PC-9 (cell line): ENCODE measurements around the gene SCARB1. TPM values are rescaled to one million over a fixed set of nuclear protein-coding genes. Genes with fewer than 3 reads are reported as not detected.
"Not testable (repeated sequence)": the region's sequence is repeated elsewhere in the genome, so short reads cannot be mapped to it uniquely, and the experiment has no call there.

ENCODE experiments used
- BruUV-seq: library from RNA; stranded (reverse); fragments of 400-500 nt; replicated peaks from 2 replicates; lab custom pipeline; 2021; lab: Mats Ljungman, UMichigan
- CTCF ChIA-PET: fragments of 300-600 bp; sonication (Branson Sonifier 250); formaldehyde crosslinking; loops from one replicate; lab custom pipeline; 2022; ENCODE audit warnings: antibody characterized with exemption; lab: Charles Lee
- POLR2A ChIA-PET: fragments of 300-600 bp; sonication (Branson Sonifier 250); formaldehyde crosslinking; loops from one replicate; lab custom pipeline; 2022; ENCODE audit warnings: antibody characterized with exemption; ENCODE audit not compliant: unreplicated experiment; lab: Charles Lee
- DNase-seq, 2 experiments: peaks; one replicate each; pipeline versions ENCODE4 v3.0.0 to v3.0.0-alpha.2; 2015 to 2022; ENCODE audit warnings: mixed read lengths in 1 of 2
- H2AFZ ChIP-seq: fragments of 200-600 bp; sonication (generic); 2 replicates; pipeline ENCODE4 v1.8.1; 2017; ENCODE audit warnings: antibody characterized with exemption
- H3F3A ChIP-seq: fragments of 200-600 bp; sonication (generic); 2 replicates; pipeline ENCODE4 v1.8.1; 2017; ENCODE audit warnings: antibody characterized with exemption, mild to moderate bottlenecking, low read depth; ENCODE audit not compliant: insufficient read depth
- H3K27ac ChIP-seq: fragments of 200-600 bp; sonication (generic); 2 replicates; pipeline ENCODE4 v1.6.1; 2016; ENCODE audit warnings: mixed run types
- H3K27me3 ChIP-seq: fragments of 200-600 bp; sonication (generic); 2 replicates; pipeline ENCODE4 v1.6.1; 2016; ENCODE audit warnings: low read depth, mixed run types; ENCODE audit not compliant: insufficient read depth
- H3K36me3 ChIP-seq: fragments of 200-600 bp; sonication (generic); 2 replicates; pipeline ENCODE4 v1.6.1; 2016; ENCODE audit warnings: low read depth, mixed run types
- H3K4me1 ChIP-seq: fragments of 200-600 bp; sonication (generic); replicated peaks from 2 replicates; pipeline ENCODE4 v1.6.1; 2016; ENCODE audit warnings: mixed run types; ENCODE audit not compliant: insufficient read depth
- H3K4me2 ChIP-seq: fragments of 200-600 bp; sonication (generic); 2 replicates; pipeline ENCODE4 v1.6.1; 2017; ENCODE audit warnings: mixed run types
- H3K4me3 ChIP-seq: fragments of 200-600 bp; sonication (generic); 2 replicates; pipeline ENCODE4 v1.6.1; 2016; ENCODE audit warnings: mixed run types
- H3K79me2 ChIP-seq: fragments of 200-600 bp; sonication (generic); 2 replicates; pipeline ENCODE4 v1.6.1; 2017; ENCODE audit warnings: low read depth, mixed run types
- H3K9me2 ChIP-seq: fragments of 200-600 bp; sonication (generic); 2 replicates; pipeline ENCODE4 v1.8.1; 2017; ENCODE audit warnings: mild to moderate bottlenecking; ENCODE audit not compliant: insufficient read depth
- H3K9me3 ChIP-seq: fragments of 200-600 bp; sonication (generic); 2 replicates; pipeline ENCODE4 v1.8.1; 2016; ENCODE audit warnings: low read depth; ENCODE audit not compliant: insufficient read depth
- H4K20me1 ChIP-seq: fragments of 200-600 bp; sonication (generic); 2 replicates; pipeline ENCODE4 v1.8.1; 2017; ENCODE audit not compliant: insufficient read depth
- EZH2 ChIP-seq: fragments of 200-600 bp; sonication (generic); IDR thresholded peaks from 2 replicates; pipeline ENCODE4 v1.8.0; 2017; ENCODE audit warnings: antibody characterized with exemption, low read depth
- intact Hi-C: fragments of 100-400 bp; cut with micrococcal nuclease; formaldehyde crosslinking; loops from one replicate; pipeline ENCODE4 v1.10.0; 2022; ENCODE audit not compliant: unreplicated experiment
- total RNA-seq: library from RNA; stranded (reverse); gene quantifications from 2 replicates; pipeline ENCODE4 v1.2.3, GENCODE V29; 2021
- TF ChIP-seq, protein P1 (sequence below): fragments of 200-600 bp; sonication (generic); conservative IDR thresholded peaks from 2 replicates; pipeline ENCODE4 v1.6.1; 2017; ENCODE audit warnings: mixed run types, antibody characterized with exemption, mild to moderate bottlenecking, moderate library complexity

SCARB1 gene
- total RNA-seq, 1 experiment from 2014 or later = 49.6 TPM

GRCh38 chr12:124883263-124884130 is 19.8 kb upstream of the SCARB1 start:
- no peak for TF ChIP-seq EZH2
- TF ChIP-seq, protein P1, sequence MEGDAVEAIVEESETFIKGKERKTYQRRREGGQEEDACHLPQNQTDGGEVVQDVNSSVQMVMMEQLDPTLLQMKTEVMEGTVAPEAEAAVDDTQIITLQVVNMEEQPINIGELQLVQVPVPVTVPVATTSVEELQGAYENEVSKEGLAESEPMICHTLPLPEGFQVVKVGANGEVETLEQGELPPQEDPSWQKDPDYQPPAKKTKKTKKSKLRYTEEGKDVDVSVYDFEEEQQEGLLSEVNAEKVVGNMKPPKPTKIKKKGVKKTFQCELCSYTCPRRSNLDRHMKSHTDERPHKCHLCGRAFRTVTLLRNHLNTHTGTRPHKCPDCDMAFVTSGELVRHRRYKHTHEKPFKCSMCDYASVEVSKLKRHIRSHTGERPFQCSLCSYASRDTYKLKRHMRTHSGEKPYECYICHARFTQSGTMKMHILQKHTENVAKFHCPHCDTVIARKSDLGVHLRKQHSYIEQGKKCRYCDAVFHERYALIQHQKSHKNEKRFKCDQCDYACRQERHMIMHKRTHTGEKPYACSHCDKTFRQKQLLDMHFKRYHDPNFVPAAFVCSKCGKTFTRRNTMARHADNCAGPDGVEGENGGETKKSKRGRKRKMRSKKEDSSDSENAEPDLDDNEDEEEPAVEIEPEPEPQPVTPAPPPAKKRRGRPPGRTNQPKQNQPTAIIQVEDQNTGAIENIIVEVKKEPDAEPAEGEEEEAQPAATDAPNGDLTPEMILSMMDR = no peak
- DNase-seq = no peak
- intact Hi-C loops = no loop called here
- H3K79me2 ChIP-seq = no peaks in the 10 kb centered on the region
- H3K9me3 ChIP-seq = no peaks in the 10 kb centered on the region
- H3K4me2 ChIP-seq = no peak overlapping the region
- no peak overlapping the region for H2AFZ ChIP-seq
- no peaks in the 10 kb centered on the region for H3K4me1 ChIP-seq
- H3K36me3 ChIP-seq = no peaks in the 10 kb centered on the region
- BruUV-seq = no TSS peak
- H3K27ac ChIP-seq = no peak overlapping the region
- ChIA-PET CTCF (no interaction called here), POLR2A (no interaction called here)
- H3K9me2 ChIP-seq = no peaks in the 10 kb centered on the region
- H3K4me3 ChIP-seq = no peak overlapping the region
- no peaks in the 10 kb centered on the region for H4K20me1 ChIP-seq
- no peaks in the 10 kb centered on the region for H3F3A ChIP-seq
- no peaks in the 10 kb centered on the region for H3K27me3 ChIP-seq

GRCh38 chr12:124881123-124881522 is 17.5 kb upstream of the SCARB1 start:
- peak in 1 of 2 experiments; percentile 11 for DNase-seq
- CTCF ChIA-PET = no interaction called here
- no peaks in the 10 kb centered on the region for H3K36me3 ChIP-seq
- no peak overlapping the region for H3K27ac ChIP-seq
- POLR2A ChIA-PET = no interaction called here
- H3K27me3 ChIP-seq = no peaks in the 10 kb centered on the region
- no peaks in the 10 kb centered on the region for H3K9me3 ChIP-seq
- intact Hi-C loops = no loop called here
- H3K79me2 ChIP-seq = no peaks in the 10 kb centered on the region
- no TSS peak for BruUV-seq
- H3K4me1 ChIP-seq = no peaks in the 10 kb centered on the region
- no peak overlapping the region for H3K4me2 ChIP-seq
- no peaks in the 10 kb centered on the region for H3F3A ChIP-seq
- TF ChIP-seq EZH2 = no peak
- TF ChIP-seq, protein P1 = no peak
- no peak overlapping the region for H2AFZ ChIP-seq
- no peaks in the 10 kb centered on the region for H3K9me2 ChIP-seq
- H3K4me3 ChIP-seq = no peak overlapping the region
- no peaks in the 10 kb centered on the region for H4K20me1 ChIP-seq

DNA sequence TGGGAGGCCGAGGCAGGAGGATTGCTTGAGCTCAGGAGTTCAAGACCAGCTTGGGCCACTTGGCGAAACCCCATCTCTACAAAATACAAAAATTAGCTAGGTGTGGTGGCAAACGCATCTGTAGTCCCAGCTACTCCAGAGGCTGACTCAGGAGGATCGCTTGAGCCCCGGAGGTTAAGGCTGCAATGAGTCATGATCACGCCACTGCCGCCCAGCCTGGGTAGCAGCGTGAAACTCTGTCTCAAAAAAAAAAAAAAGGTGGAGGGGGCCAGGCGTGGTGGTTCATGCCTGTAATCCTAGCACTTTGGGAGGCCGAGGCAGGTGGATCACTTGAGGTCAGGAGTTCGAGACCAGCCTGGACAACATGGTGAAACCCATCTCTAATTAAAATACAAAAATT is 16.7 kb upstream of the SCARB1 start:
- DNase-seq, H3K4me3 ChIP-seq, H3K4me1 ChIP-seq, H3K4me2 ChIP-seq, H3K9me2 ChIP-seq, intact Hi-C loops, H3K9me3 ChIP-seq, H3F3A ChIP-seq, H3K27ac ChIP-seq, H3K36me3 ChIP-seq, H2AFZ ChIP-seq, H3K27me3 ChIP-seq, CTCF ChIA-PET, BruUV-seq, H4K20me1 ChIP-seq, H3K79me2 ChIP-seq: not testable (repeated sequence)
- POLR2A ChIA-PET = interaction anchor here (0.6 kb wide), 1 partner anchor 79 kb away, joined by 7 read pairs; no protein-coding TSS in a partner anchor
